ENCODE data around the gene DOCK3.

Gene DOCK3

GRCh38 chr3:51397392-51397791 is 722.7 kb downstream of the DOCK3 start:
- Histone ChIP-seq H3K27me3 (ENCODE audit: control insufficient read depth, insufficient read depth, low read length, poor library complexity, severe bottlenecking) (no peaks in the 10 kb centered on the region), H3K36me3 (ENCODE audit: control insufficient read depth, insufficient read depth, low read length) (peaks cover 29% of the 10 kb centered on the region), H3K4me1 (ENCODE audit: control insufficient read depth, insufficient read depth, low read length) (peaks cover 21% of the 10 kb centered on the region), H3K27ac (ENCODE audit: insufficient read depth, low read depth, low read length, poor library complexity, severe bottlenecking) (peak overlapping the region; percentile 47), H3K4me3 (ENCODE audit: insufficient read depth, low read depth, low read length) (no peak overlapping the region), H3K9me3 (ENCODE audit: control insufficient read depth, low read length) (no peaks in the 10 kb centered on the region)
- WGBS, 2 experiments, result 70 to 76% methylated on average over 5 of the region's 5 CpGs

GRCh38 chr3:51398595-51399310 is 724.0 kb downstream of the DOCK3 start:
- Histone ChIP-seq H3K4me1 (ENCODE audit: control insufficient read depth, insufficient read depth, low read length) (peaks cover 11% of the 10 kb centered on the region), H3K36me3 (ENCODE audit: control insufficient read depth, insufficient read depth, low read length) (peaks cover 23% of the 10 kb centered on the region), H3K9me3 (ENCODE audit: control insufficient read depth, low read length) (no peaks in the 10 kb centered on the region), H3K27ac (ENCODE audit: insufficient read depth, low read depth, low read length, poor library complexity, severe bottlenecking) (no peak overlapping the region), H3K27me3 (ENCODE audit: control insufficient read depth, insufficient read depth, low read length, poor library complexity, severe bottlenecking) (no peaks in the 10 kb centered on the region), H3K4me3 (ENCODE audit: insufficient read depth, low read depth, low read length) (no peak overlapping the region)
- WGBS, 2 experiments, result 85 to 90% methylated on average over 8 of the region's 8 CpGs

- H3K27ac ChIP-seq (ENCODE audit: insufficient read depth, low read depth, low read length, poor library complexity, severe bottlenecking), result no peak overlapping the region
- no peak overlapping the region for H3K4me3 ChIP-seq (ENCODE audit: insufficient read depth, low read depth, low read length)
- H3K9me3 ChIP-seq (ENCODE audit: control insufficient read depth, low read length), result no peaks in the 10 kb centered on the region
- H3K36me3 ChIP-seq (ENCODE audit: control insufficient read depth, insufficient read depth, low read length), result peaks cover 14% of the 10 kb centered on the region
- WGBS, 2 experiments, result 95 to 96% methylated on average over 4 of the region's 4 CpGs
- H3K4me1 ChIP-seq (ENCODE audit: control insufficient read depth, insufficient read depth, low read length), result peaks cover 2% of the 10 kb centered on the region
- no peaks in the 10 kb centered on the region for H3K27me3 ChIP-seq (ENCODE audit: control insufficient read depth, insufficient read depth, low read length, poor library complexity, severe bottlenecking)
These were observed 725.4 kb downstream of the DOCK3 start for GRCh38 chr3:51400166-51400565.

GRCh38 chr3:51401735-51402134 is 727.0 kb downstream of the DOCK3 start:
- Histone ChIP-seq H3K4me1 (ENCODE audit: control insufficient read depth, insufficient read depth, low read length) (no peaks in the 10 kb centered on the region), H3K27ac (ENCODE audit: insufficient read depth, low read depth, low read length, poor library complexity, severe bottlenecking) (no peak overlapping the region), H3K27me3 (ENCODE audit: control insufficient read depth, insufficient read depth, low read length, poor library complexity, severe bottlenecking) (no peaks in the 10 kb centered on the region), H3K36me3 (ENCODE audit: control insufficient read depth, insufficient read depth, low read length) (peaks cover 12% of the 10 kb centered on the region), H3K4me3 (ENCODE audit: insufficient read depth, low read depth, low read length) (no peak overlapping the region), H3K9me3 (ENCODE audit: control insufficient read depth, low read length) (no peaks in the 10 kb centered on the region)
- WGBS, 2 experiments, result 91 to 95% methylated on average over 4 of the region's 4 CpGs

GRCh38 chr3:51403675-51404074 is 728.9 kb downstream of the DOCK3 start:
- no peaks in the 10 kb centered on the region for H3K9me3 ChIP-seq (ENCODE audit: control insufficient read depth, low read length)
- no peaks in the 10 kb centered on the region for H3K4me1 ChIP-seq (ENCODE audit: control insufficient read depth, insufficient read depth, low read length)
- H3K27ac ChIP-seq (ENCODE audit: insufficient read depth, low read depth, low read length, poor library complexity, severe bottlenecking), result no peak overlapping the region
- no peaks in the 10 kb centered on the region for H3K27me3 ChIP-seq (ENCODE audit: control insufficient read depth, insufficient read depth, low read length, poor library complexity, severe bottlenecking)
- peaks cover 12% of the 10 kb centered on the region for H3K36me3 ChIP-seq (ENCODE audit: control insufficient read depth, insufficient read depth, low read length)
- H3K4me3 ChIP-seq (ENCODE audit: insufficient read depth, low read depth, low read length), result no peak overlapping the region

GRCh38 chr3:51408021-51408420 is 733.3 kb downstream of the DOCK3 start:
- Histone ChIP-seq H3K4me1 (ENCODE audit: control insufficient read depth, insufficient read depth, low read length) (no peaks in the 10 kb centered on the region), H3K36me3 (ENCODE audit: control insufficient read depth, insufficient read depth, low read length) (peaks cover 14% of the 10 kb centered on the region), H3K9me3 (ENCODE audit: control insufficient read depth, low read length) (no peaks in the 10 kb centered on the region), H3K4me3 (ENCODE audit: insufficient read depth, low read depth, low read length) (no peak overlapping the region), H3K27me3 (ENCODE audit: control insufficient read depth, insufficient read depth, low read length, poor library complexity, severe bottlenecking) (no peaks in the 10 kb centered on the region), H3K27ac (ENCODE audit: insufficient read depth, low read depth, low read length, poor library complexity, severe bottlenecking) (no peak overlapping the region)
- 94 to 98% methylated on average over 2 of the region's 2 CpGs for WGBS, 2 experiments

GRCh38 chr3:51408813-51409212 is 734.1 kb downstream of the DOCK3 start:
- no peaks in the 10 kb centered on the region for H3K27me3 ChIP-seq (ENCODE audit: control insufficient read depth, insufficient read depth, low read length, poor library complexity, severe bottlenecking)
- WGBS, 2 experiments, result 95% methylated on average over 2 of the region's 2 CpGs
- H3K27ac ChIP-seq (ENCODE audit: insufficient read depth, low read depth, low read length, poor library complexity, severe bottlenecking), result no peak overlapping the region
- H3K4me3 ChIP-seq (ENCODE audit: insufficient read depth, low read depth, low read length), result no peak overlapping the region
- H3K4me1 ChIP-seq (ENCODE audit: control insufficient read depth, insufficient read depth, low read length), result no peaks in the 10 kb centered on the region
- H3K9me3 ChIP-seq (ENCODE audit: control insufficient read depth, low read length), result no peaks in the 10 kb centered on the region
- H3K36me3 ChIP-seq (ENCODE audit: control insufficient read depth, insufficient read depth, low read length), result peaks cover 14% of the 10 kb centered on the region

GRCh38 chr3:51422211-51422610 is 747.5 kb downstream of the DOCK3 start:
- H3K36me3 ChIP-seq (ENCODE audit: control insufficient read depth, insufficient read depth, low read length), result peaks cover 32% of the 10 kb centered on the region
- no peaks in the 10 kb centered on the region for H3K4me1 ChIP-seq (ENCODE audit: control insufficient read depth, insufficient read depth, low read length)
- 89 to 97% methylated on average over 3 of the region's 3 CpGs for WGBS, 2 experiments
- H3K4me3 ChIP-seq (ENCODE audit: insufficient read depth, low read depth, low read length), result no peak overlapping the region
- no peaks in the 10 kb centered on the region for H3K9me3 ChIP-seq (ENCODE audit: control insufficient read depth, low read length)
- H3K27me3 ChIP-seq (ENCODE audit: control insufficient read depth, insufficient read depth, low read length, poor library complexity, severe bottlenecking), result no peaks in the 10 kb centered on the region
- H3K27ac ChIP-seq (ENCODE audit: insufficient read depth, low read depth, low read length, poor library complexity, severe bottlenecking), result no peak overlapping the region

GRCh38 chr3:51426921-51427320 is 752.2 kb downstream of the DOCK3 start:
- no peaks in the 10 kb centered on the region for H3K4me1 ChIP-seq (ENCODE audit: control insufficient read depth, insufficient read depth, low read length)
- no peak overlapping the region for H3K4me3 ChIP-seq (ENCODE audit: insufficient read depth, low read depth, low read length)
- H3K27me3 ChIP-seq (ENCODE audit: control insufficient read depth, insufficient read depth, low read length, poor library complexity, severe bottlenecking), result no peaks in the 10 kb centered on the region
- 95% methylated on average over 2 to 4 of the region's 4 CpGs for WGBS, 2 experiments
- H3K9me3 ChIP-seq (ENCODE audit: control insufficient read depth, low read length), result no peaks in the 10 kb centered on the region
- peaks cover 25% of the 10 kb centered on the region for H3K36me3 ChIP-seq (ENCODE audit: control insufficient read depth, insufficient read depth, low read length)
- H3K27ac ChIP-seq (ENCODE audit: insufficient read depth, low read depth, low read length, poor library complexity, severe bottlenecking), result no peak overlapping the region

- no peaks in the 10 kb centered on the region for H3K27me3 ChIP-seq (ENCODE audit: control insufficient read depth, insufficient read depth, low read length, poor library complexity, severe bottlenecking)
- H3K4me1 ChIP-seq (ENCODE audit: control insufficient read depth, insufficient read depth, low read length), result no peaks in the 10 kb centered on the region
- peaks cover 25% of the 10 kb centered on the region for H3K36me3 ChIP-seq (ENCODE audit: control insufficient read depth, insufficient read depth, low read length)
- H3K9me3 ChIP-seq (ENCODE audit: control insufficient read depth, low read length), result no peaks in the 10 kb centered on the region
- 96 to 97% methylated on average over 3 of the region's 3 CpGs for WGBS, 2 experiments
- no peak overlapping the region for H3K4me3 ChIP-seq (ENCODE audit: insufficient read depth, low read depth, low read length)
- no peak overlapping the region for H3K27ac ChIP-seq (ENCODE audit: insufficient read depth, low read depth, low read length, poor library complexity, severe bottlenecking)
These were observed 754.4 kb downstream of the DOCK3 start for GRCh38 chr3:51429138-51429537.
